SK-MEL-5 (cell line): Measurements from ENCODE around the gene PSMD14. TPM values are rescaled to one million over a fixed set of nuclear protein-coding genes. Genes with fewer than 3 reads are reported as not detected.
"Not testable (repeated sequence)": the region's sequence is repeated elsewhere in the genome, so short reads cannot be mapped to it uniquely, and the experiment has no call there.

Experiments used
- DNase-seq: peaks from one replicate; pipeline ENCODE4 v3.0.0-alpha.2; 2016; ENCODE audit warnings: low read depth, low spot score
- in situ Hi-C: cut with HindIII; loops from 2 replicates; pipeline ENCODE4 v1.10.0; 2016; ENCODE audit warnings: low sequenced_read_pairs, high pct_unique_total_duplicates, low pct_unique_long_range_greater_than_20kb
- total RNA-seq: library from RNA; depleted of rRNA; stranded (reverse); fragments of >200 nt; shearing (Covaris generic); gene quantifications from 2 replicates; pipeline ENCODE4 v1.2.3, GENCODE V29; 2014

PSMD14 gene
- total RNA-seq, 1 experiment from 2014 or later, result 114 TPM

DNA sequence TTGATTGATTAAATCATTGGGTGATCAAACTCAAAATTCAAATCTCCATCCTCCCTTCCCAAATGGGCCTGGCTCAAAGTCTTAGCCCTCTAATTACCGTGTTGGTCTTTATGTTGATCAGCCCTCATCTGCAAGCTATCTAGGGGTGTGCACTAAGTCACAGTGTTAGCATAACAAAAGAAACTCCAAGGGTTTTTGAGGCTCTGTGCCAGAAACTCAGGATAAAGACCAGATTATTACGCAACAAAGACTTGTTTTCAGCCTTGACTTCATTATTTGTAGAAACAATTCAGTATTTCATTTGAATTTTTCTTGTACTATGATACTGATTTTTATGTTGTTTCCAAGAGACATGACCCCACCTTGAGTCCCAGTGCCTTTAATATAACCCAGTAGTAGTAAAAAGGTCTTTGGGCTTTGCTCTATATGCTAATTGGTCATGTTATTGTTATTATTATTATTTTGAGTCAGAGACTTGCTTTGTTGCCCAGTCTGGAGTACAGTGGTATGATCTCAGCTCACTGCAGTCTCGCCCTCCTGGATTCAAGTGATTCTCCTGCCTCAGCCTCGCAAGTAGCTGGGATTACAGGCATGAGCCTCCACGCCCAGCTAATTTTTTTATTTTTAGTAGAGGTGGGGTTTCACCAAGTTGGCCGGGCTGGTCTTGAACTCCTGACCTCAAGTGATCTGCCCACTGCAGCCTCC, 13.9 kb downstream of the PSMD14 start:
- no peak for DNase-seq
- in situ Hi-C loops, result no loop called here

DNA sequence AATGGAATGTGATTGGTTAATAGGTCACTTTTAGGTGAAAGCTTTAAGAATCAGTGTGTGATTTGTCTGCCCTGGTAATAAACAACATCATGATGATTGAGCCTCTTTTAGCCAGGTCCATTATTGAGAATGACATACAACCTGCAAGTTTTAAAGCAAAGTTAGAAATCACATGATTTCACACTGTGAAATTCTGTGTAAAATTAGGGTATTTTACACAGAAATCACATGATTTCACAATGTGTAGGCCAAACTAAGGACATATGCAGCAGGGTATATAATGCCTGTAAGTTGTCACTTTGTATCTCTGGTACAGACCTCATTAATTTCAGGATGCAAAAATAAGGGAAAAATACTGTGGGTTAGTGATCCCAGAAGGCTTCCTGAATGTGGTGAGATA, 16.7 kb downstream of the PSMD14 start:
- in situ Hi-C loops, result no loop called here
- no peak for DNase-seq

DNA sequence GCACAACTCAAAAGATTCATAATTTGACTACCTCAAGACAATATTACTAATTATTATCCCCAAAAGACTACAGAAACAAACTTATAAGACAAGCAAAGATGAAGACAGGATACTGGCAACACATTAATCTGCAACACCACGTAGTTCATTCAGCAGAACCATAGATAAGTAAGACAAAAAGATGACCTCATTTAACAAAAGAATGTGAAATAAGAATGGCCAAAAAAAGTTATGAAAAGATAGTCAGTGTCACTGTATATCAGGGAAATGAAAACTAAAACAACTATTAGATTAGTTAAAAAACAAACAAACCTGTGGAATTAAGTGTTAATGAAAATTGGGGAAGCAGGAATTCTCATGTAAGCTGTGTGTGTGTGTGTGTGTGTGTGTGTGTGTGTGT, 19.4 kb downstream of the PSMD14 start:
- in situ Hi-C loops, result no loop called here
- no peak for DNase-seq

GRCh38 chr2:161332371-161332967, 24.2 kb downstream of the PSMD14 start:
- in situ Hi-C loops, result no loop called here
- no peak for DNase-seq

GRCh38 chr2:161335626-161336025, 27.4 kb downstream of the PSMD14 start:
- no peak for DNase-seq
- in situ Hi-C loops, result no loop called here

DNA sequence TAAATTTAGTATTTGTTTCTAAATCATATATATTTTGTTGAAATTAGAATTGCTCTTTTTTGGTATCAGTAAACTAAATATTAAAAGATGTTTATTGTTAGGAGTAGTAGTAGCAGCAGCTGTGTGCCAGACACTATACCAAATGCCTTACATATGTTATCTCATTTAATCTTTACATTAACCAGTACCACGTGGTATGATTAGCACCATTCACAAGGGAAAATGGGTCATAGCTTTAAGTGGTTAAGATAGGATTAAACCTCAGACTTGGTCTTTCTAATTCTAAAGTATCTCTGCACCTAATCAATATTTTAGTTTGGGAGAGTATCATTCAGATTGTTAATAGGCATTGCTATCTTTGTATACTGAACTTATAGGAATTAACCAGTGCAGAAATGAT, 29.0 kb downstream of the PSMD14 start:
- in situ Hi-C loops, result no loop called here

GRCh38 chr2:161339532-161339931, 31.3 kb downstream of the PSMD14 start:
- in situ Hi-C loops, result not testable (repeated sequence)

More for the DNA sequence above, 29.0 kb downstream of the PSMD14 start:
- no peak for DNase-seq

DNA sequence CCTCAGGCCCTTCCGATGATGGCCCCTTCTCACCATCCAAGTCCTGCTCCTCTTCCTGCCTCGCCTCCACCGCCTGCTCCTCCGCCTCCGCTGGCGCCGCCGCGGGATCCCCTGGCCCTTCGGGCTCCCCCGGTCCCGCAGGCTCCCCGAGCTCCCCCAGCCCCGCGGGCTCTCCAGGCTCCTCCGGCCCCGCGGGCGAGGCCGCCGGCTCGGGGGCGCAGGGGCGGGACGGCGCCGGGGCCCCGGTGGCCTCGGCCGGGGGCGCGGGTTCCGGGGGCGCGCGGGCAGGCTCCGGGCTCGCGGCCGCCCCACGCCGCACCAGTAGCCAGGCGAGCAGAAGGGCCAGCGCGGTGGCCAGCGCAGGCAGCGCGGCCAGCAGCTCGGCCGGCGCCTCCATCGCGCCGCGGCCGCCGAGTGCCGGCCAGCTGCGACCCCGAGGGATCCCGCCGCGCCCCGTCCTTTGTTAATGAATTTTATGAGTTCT, 32.7 kb downstream of the PSMD14 start:
- in situ Hi-C loops, result not testable (repeated sequence)

More at GRCh38 chr2:161339532-161339931, 31.3 kb downstream of the PSMD14 start:
- peak; percentile 31 for DNase-seq

DNA sequence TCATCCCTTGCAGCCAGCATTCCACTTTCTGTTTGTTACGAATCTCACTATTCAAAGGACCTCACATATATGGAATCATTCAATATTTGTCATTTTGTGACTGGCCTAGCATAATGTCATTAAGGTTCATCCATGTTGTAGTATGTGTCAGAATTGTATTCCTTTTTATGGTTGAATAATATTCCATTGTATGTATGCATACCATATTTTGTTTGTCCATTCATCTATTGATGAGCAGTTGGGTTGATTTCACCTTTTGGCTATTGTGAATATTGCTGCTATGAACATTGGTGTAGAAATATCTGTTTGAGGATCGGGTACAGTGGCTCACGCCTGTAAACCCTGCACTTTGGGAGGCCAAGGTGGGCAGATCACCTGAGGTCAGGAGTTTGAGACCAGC, 35.0 kb downstream of the PSMD14 start:
- in situ Hi-C loops, result no loop called here
- DNase-seq, result no peak

More for the DNA sequence above, 32.7 kb downstream of the PSMD14 start:
- not testable (repeated sequence) for DNase-seq

DNA sequence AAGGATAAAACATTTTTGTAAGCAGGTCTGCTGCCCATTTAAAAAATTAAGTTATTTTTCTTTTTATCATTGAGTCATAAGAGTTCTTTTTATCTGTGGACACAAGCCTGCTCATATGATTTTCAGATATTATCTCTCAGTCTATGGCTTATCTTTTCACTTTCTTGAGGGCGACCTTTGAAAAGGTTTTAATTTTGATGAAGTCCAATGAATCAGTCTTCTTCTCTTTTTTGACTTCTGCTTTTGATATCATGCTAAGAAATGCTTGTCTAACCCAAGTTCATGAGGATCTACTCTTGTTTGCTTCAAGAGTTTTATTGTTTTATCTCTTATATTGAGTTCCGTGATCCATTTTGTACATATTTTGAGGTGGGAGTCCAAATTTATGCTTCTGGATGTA, 36.5 kb downstream of the PSMD14 start:
- in situ Hi-C loops, result no loop called here
- DNase-seq, result no peak

- DNase-seq, result no peak
- in situ Hi-C loops, result no loop called here
Measured at GRCh38 chr2:161351678-161352077, 43.5 kb downstream of the PSMD14 start.

DNA sequence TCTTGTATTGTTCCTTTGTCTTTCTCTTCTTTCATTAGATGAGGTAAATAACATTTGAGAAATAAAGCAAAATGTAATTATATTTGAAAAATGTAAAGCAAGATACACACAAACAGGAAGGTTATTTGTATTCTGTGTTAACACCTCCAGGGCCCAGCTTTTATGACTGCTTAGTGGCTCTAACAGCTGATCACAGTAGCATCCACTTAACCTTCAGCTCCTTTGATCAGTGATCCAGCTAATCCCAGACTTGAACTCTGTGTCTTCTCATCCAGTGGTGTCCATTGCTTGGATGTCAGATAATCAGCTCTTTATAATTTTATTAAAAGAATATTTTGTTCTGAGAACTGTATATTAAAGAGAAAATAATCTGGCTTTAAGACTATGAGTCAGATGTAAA, 44.5 kb downstream of the PSMD14 start:
- peak; percentile 4 for DNase-seq
- in situ Hi-C loops, result no loop called here

GRCh38 chr2:161353543-161353942, 45.3 kb downstream of the PSMD14 start:
- in situ Hi-C loops, result no loop called here
- no peak for DNase-seq

- no peak for DNase-seq
- in situ Hi-C loops, result no loop called here
Measured at GRCh38 chr2:161354106-161354505, 45.9 kb downstream of the PSMD14 start.

DNA sequence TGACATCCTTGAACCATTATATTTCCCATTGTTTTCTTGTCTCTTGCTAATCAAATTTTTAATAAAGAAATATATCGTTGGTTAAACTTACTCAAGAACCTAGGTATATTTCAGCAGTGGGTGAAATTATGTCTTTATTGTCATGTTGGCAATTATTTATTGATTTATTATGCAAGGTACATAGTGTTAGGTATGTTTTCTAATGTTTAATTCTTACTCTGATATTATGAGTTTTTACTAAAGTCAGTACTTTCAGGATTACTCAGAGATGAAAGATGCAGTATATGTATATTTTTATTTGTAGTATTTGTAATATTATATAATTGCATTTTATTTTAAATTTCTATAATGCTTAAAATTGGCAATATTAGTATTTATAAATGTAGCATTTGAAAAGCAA, 46.9 kb downstream of the PSMD14 start:
- in situ Hi-C loops, result no loop called here
- no peak for DNase-seq

- DNase-seq, result no peak
- in situ Hi-C loops, result no loop called here
Measured at GRCh38 chr2:161355983-161356382, 47.8 kb downstream of the PSMD14 start.

DNA sequence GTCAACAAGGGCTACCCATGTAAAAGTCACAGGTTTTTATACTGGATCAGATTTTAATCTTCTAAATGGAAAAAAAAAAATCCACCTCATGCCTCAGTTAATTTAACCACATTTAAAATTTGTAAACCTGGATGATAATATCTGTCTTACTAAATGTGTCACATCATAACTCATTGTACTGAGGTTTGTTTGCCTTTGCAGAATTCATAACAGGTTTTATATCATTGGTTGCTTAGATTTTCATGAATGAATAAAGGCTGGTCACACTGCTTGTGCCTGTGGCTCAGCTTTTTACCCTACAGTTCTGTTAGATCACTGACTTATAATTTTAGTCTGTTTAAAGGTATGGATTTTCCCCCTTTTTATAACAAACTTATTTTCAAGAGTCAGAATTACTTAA, 48.9 kb downstream of the PSMD14 start:
- DNase-seq, result no peak
- in situ Hi-C loops, result no loop called here

DNA sequence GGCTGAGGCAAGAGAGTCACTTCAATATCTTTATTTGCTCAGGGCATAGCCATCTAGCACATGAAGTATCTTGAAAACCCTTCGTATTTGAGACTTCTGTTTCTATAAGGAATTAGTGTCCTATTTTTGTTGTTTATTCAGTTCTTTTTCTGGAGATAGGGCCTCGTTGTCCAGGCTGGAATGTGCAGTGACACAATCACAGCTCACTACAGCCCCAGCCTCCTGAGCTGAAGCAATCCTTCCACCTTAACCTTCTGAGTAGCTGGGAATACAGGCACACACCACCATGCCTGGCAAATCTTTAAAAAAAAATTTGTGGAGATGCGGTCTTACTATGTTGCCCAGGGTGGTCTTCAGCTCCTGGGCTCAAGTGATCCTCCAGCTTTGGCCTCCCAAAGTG, 50.6 kb downstream of the PSMD14 start:
- in situ Hi-C loops, result no loop called here

GRCh38 chr2:161360095-161360654, 52.0 kb downstream of the PSMD14 start:
- DNase-seq, result not testable (repeated sequence)

More for the DNA sequence above, 50.6 kb downstream of the PSMD14 start:
- DNase-seq, result no peak

More at GRCh38 chr2:161360095-161360654, 52.0 kb downstream of the PSMD14 start:
- in situ Hi-C loops, result not testable (repeated sequence)
